Lower lobe of right lung (tissue), 2 donors: ENCODE results near the gene NOL4L. TPM values are rescaled to one million over a fixed set of nuclear protein-coding genes. Genes with fewer than 3 reads are reported as not detected.
A peak's percentile ranks its signal among the peaks of the same experiment; 100 is the strongest.

Experiments used
- ATAC-seq, 2 donors: fragments of 200-7000 bp; cut with Tn5 transposase; one replicate each; pipeline ENCODE4 v1.9.1; 2020 to 2022; ENCODE audit warnings: mild to moderate bottlenecking in 2 of 2, moderate library complexity in 2 of 2
- DNase-seq: peaks from one replicate; pipeline ENCODE4 v3.0.0-alpha.2; 2020
- H3K27ac ChIP-seq: fragments of 200-600 bp; one replicate; pipeline ENCODE4 v1.8.0; 2022
- H3K27me3 ChIP-seq: fragments of 200-600 bp; one replicate; pipeline ENCODE4 v1.8.0; 2022; ENCODE audit warnings: low read depth
- H3K36me3 ChIP-seq: fragments of 200-600 bp; one replicate; pipeline ENCODE4 v1.8.0; 2022; ENCODE audit warnings: mild to moderate bottlenecking
- H3K4me1 ChIP-seq: fragments of 200-600 bp; one replicate; pipeline ENCODE4 v1.8.0; 2022
- H3K4me3 ChIP-seq: fragments of 200-600 bp; one replicate; pipeline ENCODE4 v1.8.0; 2022; ENCODE audit warnings: mild to moderate bottlenecking
- H3K9me3 ChIP-seq: fragments of 200-600 bp; one replicate; pipeline ENCODE4 v1.8.0; 2022
- CTCF ChIP-seq: fragments of 200-600 bp; IDR thresholded peaks from one replicate; pipeline ENCODE4 v1.8.0; 2022; ENCODE audit warnings: antibody characterized with exemption, mild to moderate bottlenecking
- intact Hi-C: fragments of 100-400 bp; cut with DNase I; formaldehyde crosslinking; loops from one replicate; pipeline ENCODE4 v1.11.0; 2022
- total RNA-seq: library from RNA; stranded (reverse); fragmentation: NEBNext Ultra II Directional; extraction: Animal tissue kit (Norgen Biotek cat#: 25700); gene quantifications from one replicate; pipeline ENCODE4 v1.2.1, GENCODE V29; 2021
- donor health status: DM: no; HTN: yes; CAD: no; lungs with severe emphysema.

Gene NOL4L
- total RNA-seq, 1 donor from 2014 or later = 14.3 TPM

- TF ChIP-seq CTCF = no peak
- Histone ChIP-seq H3K36me3 (no peaks in the 10 kb centered on the region), H3K27me3 (no peaks in the 10 kb centered on the region), H3K4me1 (no peaks in the 10 kb centered on the region), H3K9me3 (no peaks in the 10 kb centered on the region), H3K4me3 (no peak overlapping the region), H3K27ac (no peak overlapping the region)
- intact Hi-C loops = no loop called here
- ATAC-seq (no peak), DNase-seq (no peak)
Measured at GRCh38 chr20:32571566-32571965, 13.6 kb downstream of the NOL4L start.

GRCh38 chr20:32570401-32571190 lies 14.5 kb downstream of the NOL4L start:
- H3K27ac ChIP-seq = no peak overlapping the region
- H3K27me3 ChIP-seq = no peaks in the 10 kb centered on the region
- no peak for TF ChIP-seq CTCF
- H3K9me3 ChIP-seq = no peaks in the 10 kb centered on the region
- ATAC-seq = no peak
- intact Hi-C loops = no loop called here
- DNase-seq = no peak
- H3K4me3 ChIP-seq = no peak overlapping the region
- H3K4me1 ChIP-seq = peaks cover 3% of the 10 kb centered on the region
- no peaks in the 10 kb centered on the region for H3K36me3 ChIP-seq

- Histone ChIP-seq H3K27me3 (no peaks in the 10 kb centered on the region), H3K36me3 (no peaks in the 10 kb centered on the region), H3K4me1 (peaks cover 13% of the 10 kb centered on the region), H3K9me3 (no peaks in the 10 kb centered on the region), H3K4me3 (no peak overlapping the region), H3K27ac (no peak overlapping the region)
- intact Hi-C loops = no loop called here
- ATAC-seq (peak in 1 of 2 donors; percentile 13), DNase-seq (no peak)
- TF ChIP-seq CTCF = no peak
Measured at GRCh38 chr20:32569380-32570305, 15.5 kb downstream of the NOL4L start.

GRCh38 chr20:32569018-32569379 lies 16.1 kb downstream of the NOL4L start:
- TF ChIP-seq CTCF = no peak
- no peak overlapping the region for H3K27ac ChIP-seq
- DNase-seq (no peak), ATAC-seq (no peak)
- peaks cover 14% of the 10 kb centered on the region for H3K4me1 ChIP-seq
- H3K27me3 ChIP-seq = no peaks in the 10 kb centered on the region
- H3K9me3 ChIP-seq = no peaks in the 10 kb centered on the region
- H3K36me3 ChIP-seq = no peaks in the 10 kb centered on the region
- intact Hi-C loops = no loop called here
- no peak overlapping the region for H3K4me3 ChIP-seq

GRCh38 chr20:32567384-32568178 lies 17.6 kb downstream of the NOL4L start:
- Histone ChIP-seq H3K27me3 (no peaks in the 10 kb centered on the region), H3K36me3 (no peaks in the 10 kb centered on the region), H3K27ac (no peak overlapping the region), H3K4me1 (peaks cover 14% of the 10 kb centered on the region), H3K9me3 (no peaks in the 10 kb centered on the region), H3K4me3 (no peak overlapping the region)
- DNase-seq (no peak), ATAC-seq (no peak)
- no peak for TF ChIP-seq CTCF
- intact Hi-C loops = no loop called here
